22Rv1 (cell line): Measurements from ENCODE around the gene NAA15.

Source experiments
- H3K27ac ChIP-seq: fragments of 450-650 bp; 2 replicates; pipeline ENCODE4 v1.5.1; 2017
- ZFX ChIP-seq: fragments of 450-650 bp; IDR thresholded peaks from 2 replicates; pipeline ENCODE4 v1.6.1; 2017; ENCODE audit warnings: antibody characterized with exemption, borderline replicate concordance
- TF ChIP-seq, protein P1 (sequence below): fragments of 450-650 bp; IDR thresholded peaks from 2 replicates; pipeline ENCODE4 v1.5.1; 2017; ENCODE audit warnings: mild to moderate bottlenecking

NAA15 gene

DNA sequence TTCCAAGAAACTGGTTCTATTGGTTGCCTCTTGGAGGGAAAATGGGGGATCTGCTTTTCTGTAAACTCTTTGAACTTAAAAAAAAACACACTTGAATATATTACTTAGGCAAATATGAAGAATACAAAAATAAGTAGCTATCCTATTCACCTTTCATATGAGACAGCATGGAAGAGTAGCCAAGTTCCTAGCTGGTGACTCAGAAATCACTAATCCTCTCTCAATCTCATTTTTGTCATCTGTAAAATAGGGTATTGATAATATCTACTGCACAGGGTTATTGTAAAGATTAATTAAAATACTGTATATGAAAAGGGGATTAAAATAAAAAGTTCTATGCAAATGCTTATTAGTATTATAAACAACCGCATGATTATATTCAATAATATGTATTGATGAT, 34.0 kb upstream of the NAA15 start:
- no peak overlapping the region for H3K27ac ChIP-seq
- TF ChIP-seq, protein P1, sequence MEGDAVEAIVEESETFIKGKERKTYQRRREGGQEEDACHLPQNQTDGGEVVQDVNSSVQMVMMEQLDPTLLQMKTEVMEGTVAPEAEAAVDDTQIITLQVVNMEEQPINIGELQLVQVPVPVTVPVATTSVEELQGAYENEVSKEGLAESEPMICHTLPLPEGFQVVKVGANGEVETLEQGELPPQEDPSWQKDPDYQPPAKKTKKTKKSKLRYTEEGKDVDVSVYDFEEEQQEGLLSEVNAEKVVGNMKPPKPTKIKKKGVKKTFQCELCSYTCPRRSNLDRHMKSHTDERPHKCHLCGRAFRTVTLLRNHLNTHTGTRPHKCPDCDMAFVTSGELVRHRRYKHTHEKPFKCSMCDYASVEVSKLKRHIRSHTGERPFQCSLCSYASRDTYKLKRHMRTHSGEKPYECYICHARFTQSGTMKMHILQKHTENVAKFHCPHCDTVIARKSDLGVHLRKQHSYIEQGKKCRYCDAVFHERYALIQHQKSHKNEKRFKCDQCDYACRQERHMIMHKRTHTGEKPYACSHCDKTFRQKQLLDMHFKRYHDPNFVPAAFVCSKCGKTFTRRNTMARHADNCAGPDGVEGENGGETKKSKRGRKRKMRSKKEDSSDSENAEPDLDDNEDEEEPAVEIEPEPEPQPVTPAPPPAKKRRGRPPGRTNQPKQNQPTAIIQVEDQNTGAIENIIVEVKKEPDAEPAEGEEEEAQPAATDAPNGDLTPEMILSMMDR: no peak
- TF ChIP-seq ZFX: no peak

DNA sequence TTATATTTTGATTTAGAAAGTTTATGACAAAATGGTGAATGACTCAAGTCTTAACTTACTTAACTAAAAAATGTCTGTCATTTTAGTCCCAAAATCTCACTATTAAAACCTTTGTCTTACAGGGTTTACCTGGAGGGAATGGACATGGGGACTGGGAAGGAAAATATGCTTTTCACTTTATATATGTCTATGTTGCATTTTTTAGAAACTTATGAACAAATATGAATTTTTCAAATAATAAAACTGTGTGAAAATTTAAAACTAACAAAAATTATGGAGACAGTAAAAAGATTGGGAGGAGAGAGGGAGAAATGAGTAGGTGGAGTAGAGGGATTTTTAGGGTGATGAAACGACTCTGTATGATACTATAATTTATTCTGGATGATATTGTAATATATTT, 27.5 kb upstream of the NAA15 start:
- H3K27ac ChIP-seq: no peak overlapping the region
- TF ChIP-seq, protein P1: no peak
- no peak for TF ChIP-seq ZFX

DNA sequence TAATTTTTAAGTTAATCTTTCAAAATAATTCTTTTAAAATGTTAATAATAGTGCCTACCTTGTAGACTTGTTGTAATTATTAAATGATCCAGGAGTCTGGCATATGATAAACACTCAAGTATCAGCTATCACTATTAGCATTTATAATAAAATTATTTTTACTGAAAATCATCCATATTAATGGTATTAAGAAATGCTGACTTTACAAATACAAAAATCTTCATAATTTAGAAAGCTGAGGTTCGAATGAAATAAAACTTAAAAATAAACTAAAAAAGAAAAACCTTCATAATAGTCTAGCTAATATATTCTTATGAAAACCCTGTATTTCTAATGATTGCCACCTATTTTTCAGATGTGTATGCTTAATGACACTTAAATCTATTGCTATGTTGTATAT, 26.5 kb upstream of the NAA15 start:
- H3K27ac ChIP-seq: no peak overlapping the region
- no peak for TF ChIP-seq ZFX
- TF ChIP-seq, protein P1: no peak

DNA sequence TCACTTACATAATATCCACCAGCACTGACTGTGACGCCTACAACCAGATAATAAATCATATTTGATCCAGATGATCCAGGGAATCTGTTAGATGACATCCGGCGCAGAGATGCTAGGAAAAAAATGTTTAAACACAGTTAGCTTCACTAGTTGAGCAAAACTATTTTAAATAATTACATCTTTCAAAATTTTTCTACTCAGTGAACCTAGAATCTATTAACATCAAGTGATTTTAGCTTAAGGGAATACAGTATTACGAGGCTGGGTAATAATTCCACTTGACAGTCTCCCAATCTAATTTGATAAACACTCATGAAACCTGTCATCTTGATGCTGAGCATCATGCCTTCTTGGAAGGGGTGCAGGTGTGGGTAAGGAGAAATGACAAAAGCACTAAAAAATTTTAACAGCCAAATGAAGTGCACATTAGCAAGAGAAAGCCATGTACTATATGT, 26.0 kb upstream of the NAA15 start:
- H3K27ac ChIP-seq: no peak overlapping the region
- TF ChIP-seq, protein P1: no peak
- TF ChIP-seq ZFX: no peak

DNA sequence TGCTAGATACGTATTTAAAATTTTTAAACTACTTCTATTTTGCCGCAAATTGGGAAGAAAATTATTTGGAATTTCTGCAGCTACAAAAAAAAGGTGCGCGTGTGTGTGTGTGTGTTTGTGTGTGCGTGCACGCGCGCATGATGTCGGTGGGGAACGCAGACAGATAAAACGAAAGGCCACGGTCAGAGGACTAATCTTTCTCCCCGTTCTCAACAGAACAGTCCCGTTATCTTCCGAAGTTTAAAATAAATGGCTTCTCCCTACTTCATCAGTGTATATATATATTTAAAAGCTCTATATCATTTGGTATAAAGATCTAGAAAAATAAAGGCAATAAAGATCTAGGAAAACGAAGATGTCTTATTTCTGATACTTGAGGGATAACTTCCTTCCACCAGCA, 22.8 kb upstream of the NAA15 start:
- TF ChIP-seq ZFX: no peak
- TF ChIP-seq, protein P1: no peak
- H3K27ac ChIP-seq: no peak overlapping the region

DNA sequence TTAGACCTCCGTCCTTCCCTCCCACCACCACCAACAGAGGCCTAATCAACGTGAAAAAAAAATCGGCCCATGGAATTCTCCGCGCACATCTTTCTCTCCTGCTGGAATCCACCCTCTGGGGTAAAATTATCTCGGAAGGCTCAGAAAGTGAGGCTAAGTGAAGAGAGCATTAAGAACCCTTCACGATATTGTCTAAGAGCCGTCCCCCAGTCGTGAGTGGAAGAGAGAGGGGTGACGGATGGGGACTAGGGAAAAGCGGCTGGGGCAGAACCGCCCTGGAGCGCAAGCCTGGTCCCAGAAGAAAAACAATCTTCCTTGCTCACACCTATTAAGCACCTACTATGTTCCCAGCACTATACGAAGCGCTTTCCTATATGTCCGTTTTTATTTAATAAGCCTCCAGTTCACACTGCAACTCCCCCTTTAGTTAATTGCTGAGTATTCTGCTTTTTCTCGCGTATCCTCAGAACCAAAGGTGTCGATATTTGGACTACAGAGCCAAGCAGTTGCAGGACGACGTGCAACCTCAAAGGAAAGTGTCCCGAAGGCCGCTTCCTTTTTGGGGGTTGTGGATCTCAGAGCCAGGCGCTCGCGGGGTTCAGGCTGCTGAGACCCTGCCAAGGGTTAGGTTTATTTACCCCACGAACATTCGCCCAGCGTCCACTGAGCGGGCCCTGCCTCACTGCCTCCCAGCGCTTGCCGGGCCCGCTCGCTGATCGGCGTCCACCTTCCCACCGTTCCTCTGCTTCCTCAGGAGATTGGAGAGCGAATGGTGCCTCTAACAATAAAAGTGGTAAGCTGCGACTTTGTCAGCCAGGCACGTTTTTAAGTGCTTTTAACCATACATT, 22.2 kb upstream of the NAA15 start:
- TF ChIP-seq, protein P1: no peak
- TF ChIP-seq ZFX: no peak
- no peak overlapping the region for H3K27ac ChIP-seq
